Endometrial microvascular endothelial cells (primary cell): ENCODE measurements around the gene ANKLE1. TPM values are rescaled to one million over a fixed set of nuclear protein-coding genes. Genes with fewer than 3 reads are reported as not detected.

Experiments
- in situ Hi-C: cut with HindIII; loops from 2 replicates; pipeline ENCODE4 v1.10.0; 2017; ENCODE audit warnings: low sequenced_read_pairs, low pct_unique_long_range_greater_than_20kb; ENCODE audit errors: inconsistent ontology term
- total RNA-seq: library from RNA; depleted of rRNA; stranded (reverse); fragments of >200 nt; gene quantifications from one replicate; pipeline ENCODE4 v1.2.3, GENCODE V29; 2015; ENCODE audit errors: inconsistent ontology term

ANKLE1 gene
- total RNA-seq, 1 donor from 2014 or later = 1.0 TPM

DNA sequence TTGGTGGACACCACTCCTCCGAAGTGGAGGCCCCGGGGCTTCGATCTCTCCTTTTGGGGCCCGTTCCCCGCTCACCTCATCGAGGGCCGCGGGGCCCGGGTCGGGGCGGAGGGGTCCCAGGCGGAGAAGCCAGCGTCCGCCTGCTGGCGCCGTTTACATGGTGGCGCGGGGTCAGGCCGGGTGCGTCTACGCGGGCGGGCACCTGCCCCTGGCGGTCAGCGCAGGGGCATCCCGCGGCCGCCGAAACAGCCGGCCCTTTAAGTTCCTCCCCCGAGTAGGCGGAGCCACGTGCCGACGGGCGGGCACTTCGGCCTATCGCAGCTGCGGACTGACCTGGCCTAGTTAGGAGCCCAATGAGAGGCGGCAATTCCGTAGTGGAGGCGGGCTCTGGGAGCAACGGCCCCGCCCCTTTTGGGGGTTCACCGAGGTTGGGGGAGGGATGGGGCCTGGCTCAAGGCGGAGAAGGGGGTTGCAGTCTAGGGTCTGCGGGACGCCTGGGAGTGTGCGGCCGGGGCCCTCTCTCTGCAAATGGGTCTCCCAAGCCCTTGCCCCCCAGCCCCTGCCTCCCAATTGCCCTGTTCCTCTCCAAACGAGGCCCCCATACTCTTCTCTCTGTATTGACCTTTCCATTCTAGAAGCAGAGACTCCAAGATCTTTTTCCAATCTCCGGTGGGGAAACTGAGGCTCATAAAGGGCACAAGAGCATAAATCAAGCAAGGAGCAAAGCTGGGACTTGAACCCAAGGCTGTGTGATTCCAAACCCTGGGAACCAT, 21.7 kb downstream of the ANKLE1 start, which contains the start of gene ABHD8:
Gene ABHD8 (minus strand): TSS at position 259 of the 773 bp plus-strand sequence. CDS start 1,809 bp downstream, outside the sequence.
- in situ Hi-C loops = no loop called here

DNA sequence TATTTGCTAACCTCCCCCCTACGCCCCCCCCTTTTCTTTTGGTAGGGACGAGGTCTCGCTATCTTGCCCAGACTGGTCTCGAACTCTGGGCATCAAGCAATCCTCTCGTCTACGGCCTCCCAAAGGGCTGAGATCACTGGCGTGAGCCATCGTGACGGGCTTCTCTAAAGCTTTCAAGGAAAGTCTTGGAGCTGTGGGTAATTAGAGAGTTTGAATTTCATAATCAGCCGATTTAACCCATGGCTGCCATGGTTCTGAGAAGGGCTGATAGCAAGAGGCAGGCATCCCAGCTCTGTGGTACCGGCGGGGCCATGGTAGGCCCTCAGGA, 22.2 kb downstream of the ANKLE1 start:
- in situ Hi-C loops = no loop called here

DNA sequence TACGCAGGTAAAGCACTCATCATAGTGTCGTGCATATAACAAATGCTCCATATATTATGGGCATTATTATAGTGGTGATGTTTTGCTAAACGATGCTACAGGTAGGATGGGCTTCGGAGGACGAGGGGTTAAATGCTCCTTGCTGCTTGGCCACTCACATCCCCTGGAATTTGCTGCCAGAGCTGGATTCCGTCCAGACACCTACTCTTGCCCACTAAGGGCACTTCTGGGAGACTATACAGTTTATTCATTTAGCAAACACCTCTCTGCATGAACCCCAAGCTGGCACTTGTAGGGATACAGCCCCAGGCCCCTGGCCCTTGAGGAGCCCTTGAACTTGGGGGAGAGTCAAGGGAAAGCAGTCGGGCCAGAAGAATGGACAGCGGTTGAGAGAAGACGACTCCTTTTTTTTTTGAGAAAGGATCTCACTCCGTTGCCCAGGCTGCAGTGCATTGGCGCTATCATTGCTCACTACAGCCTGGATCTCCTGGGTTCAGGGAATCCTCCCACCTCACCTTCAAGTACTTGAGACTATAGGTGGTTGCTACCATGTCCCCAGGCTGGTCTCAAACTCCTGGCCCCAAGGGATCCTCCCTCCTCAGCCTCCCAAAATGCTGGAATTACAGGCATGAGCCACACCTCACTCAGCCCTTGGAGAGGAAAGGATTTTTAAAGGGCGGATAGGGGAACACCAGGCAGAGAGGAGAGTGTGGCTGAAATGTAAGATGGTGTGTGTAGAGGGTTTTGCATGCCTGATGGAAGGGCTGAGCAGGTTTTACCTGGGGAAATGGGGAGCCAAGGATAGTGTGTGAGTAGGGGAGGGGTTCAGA, 22.9 kb downstream of the ANKLE1 start:
- in situ Hi-C loops = no loop called here

DNA sequence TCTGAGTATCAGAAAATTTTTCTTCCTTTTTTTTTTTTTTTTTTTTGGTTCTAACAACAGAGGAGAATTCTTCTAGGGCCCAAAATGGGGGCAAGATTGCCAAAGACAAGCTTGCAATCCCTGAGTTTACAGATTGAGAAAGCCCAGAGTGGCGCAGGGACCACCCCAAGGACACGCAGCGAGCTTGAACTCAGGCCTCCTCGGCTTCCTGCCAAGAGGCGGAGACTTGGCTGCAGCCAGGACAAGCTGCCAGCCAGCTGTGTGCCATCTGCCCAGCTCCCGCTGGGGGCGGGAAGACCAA, 23.5 kb downstream of the ANKLE1 start:
- in situ Hi-C loops = no loop called here

DNA sequence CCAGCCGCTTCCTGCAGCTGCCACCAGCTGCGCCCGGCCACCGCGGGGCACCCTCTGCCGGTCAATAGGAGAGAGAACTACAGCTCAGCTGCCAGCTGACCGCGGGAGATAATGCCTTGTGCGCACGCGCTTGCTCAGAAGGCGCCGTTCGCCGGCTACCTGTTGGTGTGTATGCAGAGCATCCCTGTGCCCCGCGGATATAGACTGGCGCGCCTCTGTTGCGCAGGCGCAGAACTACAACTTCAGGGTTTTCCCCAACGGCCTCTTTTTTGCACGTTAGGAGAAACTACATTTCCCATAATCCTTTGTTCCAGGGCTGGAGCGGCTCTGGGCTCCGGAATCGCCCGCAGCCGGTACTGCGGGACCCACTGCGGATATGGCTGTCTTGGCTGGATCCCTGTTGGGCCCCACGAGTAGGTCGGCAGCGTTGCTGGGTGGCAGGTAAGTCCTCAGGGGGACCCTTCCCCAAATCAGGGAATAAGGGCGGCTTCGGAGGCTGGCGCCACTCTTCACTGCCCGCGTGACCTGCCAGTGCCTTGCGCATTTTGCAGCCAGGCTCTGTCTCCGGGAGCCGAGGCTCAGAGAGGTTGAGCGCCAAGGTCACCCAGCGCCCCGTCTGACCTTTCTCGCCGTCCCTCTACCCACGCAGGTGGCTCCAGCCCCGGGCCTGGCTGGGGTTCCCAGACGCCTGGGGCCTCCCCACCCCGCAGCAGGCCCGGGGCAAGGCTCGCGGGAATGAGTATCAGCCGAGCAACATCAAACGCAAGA, 24.0 kb downstream of the ANKLE1 start, which contains the start of gene MRPL34:
Gene MRPL34 (plus strand): TSS at position 356 of the 768 bp plus-strand sequence. CDS start 21 bp downstream, at position 377.
- in situ Hi-C loops = no loop called here

DNA sequence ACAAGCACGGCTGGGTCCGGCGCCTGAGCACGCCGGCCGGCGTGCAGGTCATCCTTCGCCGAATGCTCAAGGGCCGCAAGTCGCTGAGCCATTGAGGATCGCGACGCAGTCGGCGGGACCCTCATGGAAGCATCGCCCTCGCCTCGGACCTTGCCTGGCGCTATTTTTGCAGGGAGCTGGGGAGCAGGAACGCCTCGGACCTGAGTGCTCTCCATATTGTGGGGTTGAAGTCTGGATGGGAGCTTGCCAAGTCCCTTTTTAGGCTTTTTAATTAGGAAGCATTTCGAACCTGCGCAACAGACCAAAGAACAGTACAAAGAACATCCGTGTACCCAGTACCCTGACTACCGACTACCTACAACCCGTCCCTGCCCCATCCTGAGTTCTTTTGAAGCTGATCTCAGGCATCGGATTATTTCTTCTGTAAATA, 24.6 kb downstream of the ANKLE1 start:
- in situ Hi-C loops = no loop called here

DNA sequence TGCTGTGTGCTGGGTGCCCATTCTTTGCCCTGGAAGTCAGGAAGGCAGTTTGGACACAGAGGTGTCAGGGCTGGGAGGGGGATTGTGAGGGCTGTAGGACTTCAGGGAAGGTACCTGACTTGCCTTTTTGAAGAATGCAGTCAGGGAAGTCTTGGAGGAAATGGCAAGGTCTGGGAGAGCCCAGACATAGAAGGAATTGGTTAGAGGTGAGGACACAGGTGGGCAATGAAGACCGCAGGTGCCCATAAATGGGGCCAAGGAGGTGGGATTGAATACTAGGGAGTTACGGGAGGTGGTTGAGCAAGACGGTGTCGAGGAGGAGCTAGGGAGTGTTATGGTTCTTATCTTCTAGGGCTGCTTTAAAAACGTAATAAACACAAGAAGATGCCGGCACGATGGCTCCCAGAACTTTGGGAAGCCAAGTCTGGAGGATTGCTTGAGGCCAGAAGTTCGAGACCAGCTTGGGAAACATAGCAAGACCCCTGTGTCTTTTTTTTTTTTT, 26.2 kb downstream of the ANKLE1 start:
- in situ Hi-C loops = no loop called here

DNA sequence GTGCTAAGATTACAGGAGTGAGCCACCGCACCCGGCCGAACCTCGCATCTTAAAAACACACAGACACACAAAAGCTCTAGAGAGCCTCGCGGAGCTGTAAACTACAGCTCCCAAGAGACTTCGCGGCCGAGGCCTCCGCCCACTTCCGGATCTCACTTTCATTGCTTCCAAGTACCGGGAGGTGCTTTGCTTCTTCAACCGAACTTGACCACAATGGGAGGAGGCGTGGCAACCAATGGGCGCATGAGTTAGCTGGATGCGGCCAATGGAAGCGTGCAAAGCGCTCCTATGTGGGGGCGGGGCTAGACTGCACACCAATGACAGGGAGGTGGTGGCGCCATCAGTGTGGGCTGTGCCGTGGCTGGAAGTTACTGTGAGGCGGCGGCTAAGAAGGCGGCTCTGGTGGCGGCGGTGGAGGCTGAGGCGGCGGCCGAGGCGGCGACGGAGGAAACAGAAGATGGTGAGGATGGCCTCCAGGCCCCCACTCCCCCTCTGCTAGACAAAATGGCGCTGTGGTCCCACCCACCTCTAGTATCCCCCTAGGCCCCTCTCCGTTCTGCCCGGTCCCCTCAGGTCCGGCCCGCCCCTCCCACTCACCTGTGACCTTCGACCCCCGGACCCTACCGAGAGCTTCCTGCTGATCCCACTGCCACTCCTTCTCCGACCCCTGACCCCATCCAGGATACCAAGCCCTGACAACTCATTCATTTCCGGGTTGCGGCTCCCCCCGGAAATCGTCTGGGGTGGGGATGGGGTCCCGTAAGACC, 27.7 kb downstream of the ANKLE1 start, which contains the start of gene DDA1:
Gene DDA1 (plus strand): TSS at position 366 of the 767 bp plus-strand sequence. CDS start 92 bp downstream, at position 458.
- in situ Hi-C loops = no loop called here

DNA sequence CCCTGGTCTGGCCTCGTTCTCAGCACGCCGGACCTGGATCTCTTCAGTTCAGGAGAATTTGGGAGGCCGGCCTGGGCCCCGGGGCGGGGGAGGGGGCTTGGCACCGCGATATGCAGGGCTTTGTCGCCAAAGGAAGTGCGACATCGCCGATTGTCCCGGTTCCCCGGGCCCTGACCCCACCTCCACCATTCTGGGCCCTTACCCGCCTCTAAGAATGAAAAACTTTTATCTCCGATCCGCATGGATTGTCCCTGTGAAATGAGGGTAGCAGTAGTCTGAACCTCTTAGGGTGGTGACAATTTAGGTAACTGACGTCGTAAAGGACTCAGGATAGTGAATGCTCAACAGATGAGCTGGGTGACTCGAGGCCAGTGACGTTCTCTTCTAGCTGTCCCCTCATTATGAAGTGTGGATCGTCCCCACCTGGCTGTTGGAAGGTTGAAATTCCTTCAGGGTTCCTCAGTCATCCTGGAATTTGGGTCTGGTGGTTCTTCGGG, 28.3 kb downstream of the ANKLE1 start:
- in situ Hi-C loops = no loop called here

DNA sequence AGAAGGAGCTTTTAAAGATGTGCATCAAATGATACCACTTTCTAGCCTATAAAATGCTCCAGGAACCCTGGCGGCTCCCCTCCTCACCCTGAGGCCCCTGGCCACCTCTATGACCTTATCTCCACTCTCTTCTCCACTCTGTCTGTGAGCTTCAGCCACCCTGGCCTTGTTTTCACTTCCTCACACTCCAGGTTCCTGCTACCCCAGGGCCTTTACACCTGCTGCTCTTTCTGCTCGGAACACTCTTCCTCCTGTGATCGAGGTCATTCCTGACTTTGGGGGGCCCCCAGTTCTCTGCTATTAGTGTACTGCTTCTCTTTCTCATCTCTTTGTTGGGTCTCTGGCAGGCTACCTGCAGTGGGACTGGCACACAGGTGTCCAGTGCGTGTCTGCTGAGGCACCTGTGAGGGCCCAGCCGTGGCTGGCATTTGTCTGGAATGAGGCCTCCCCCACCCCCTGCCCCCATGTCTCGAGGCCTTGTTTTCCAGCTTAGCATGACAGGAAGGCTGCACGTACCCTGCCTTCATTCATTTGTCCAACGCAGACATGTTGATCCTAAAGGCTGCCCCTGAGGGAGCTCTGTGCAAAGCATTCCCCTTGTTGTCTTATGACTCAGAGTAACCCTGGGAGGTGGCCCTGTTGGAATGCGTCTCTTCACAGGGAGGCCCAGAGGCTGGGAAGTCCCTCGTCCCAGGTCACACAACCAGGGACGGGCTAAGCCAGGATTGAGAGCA, 29.9 kb downstream of the ANKLE1 start:
- in situ Hi-C loops = no loop called here

DNA sequence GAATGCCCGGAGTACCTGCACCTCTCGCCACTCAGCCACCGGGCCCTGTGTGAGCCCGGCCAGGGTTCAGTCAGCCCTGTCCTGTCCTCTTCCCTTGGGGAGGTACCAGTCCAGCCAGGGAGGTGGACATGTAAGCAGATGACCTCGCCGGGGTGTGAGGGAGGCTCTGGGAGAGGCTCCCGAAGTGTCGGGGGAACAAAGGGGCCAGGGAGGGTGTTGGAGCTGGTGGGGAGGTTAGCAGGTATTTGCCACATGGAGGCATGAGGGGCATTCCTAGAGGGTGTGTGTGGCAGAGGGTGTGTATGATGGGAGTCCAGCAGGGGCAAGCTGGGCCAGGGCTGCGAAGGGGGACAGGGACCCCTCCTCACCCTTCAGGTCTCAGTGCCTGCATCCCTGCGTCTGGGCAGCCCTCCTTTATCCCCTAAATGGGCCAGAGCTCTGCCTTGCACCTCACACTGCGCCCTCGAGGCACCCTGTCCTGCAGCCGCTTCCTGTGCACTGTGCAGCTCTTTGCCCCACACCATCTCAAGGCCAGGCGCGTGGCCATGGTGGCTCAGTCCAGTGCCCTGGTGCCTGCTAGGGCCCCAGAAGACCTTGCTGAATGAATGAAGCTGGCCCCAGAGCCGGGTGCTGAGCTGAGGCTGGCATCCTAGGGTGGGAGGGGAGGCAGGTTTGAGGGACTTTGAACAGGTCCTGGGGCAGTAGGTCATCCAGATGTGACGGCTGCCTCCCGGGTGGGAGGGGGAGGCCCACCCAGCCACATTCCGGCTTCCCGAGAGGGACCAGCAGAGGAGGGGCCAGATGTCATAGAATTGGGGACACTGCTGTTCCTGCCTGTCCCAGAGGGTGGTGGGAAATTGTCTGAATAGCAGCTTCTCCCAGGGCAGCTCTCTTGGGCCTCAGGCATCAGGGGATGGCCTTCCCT, 30.8 kb downstream of the ANKLE1 start:
- in situ Hi-C loops = no loop called here

DNA sequence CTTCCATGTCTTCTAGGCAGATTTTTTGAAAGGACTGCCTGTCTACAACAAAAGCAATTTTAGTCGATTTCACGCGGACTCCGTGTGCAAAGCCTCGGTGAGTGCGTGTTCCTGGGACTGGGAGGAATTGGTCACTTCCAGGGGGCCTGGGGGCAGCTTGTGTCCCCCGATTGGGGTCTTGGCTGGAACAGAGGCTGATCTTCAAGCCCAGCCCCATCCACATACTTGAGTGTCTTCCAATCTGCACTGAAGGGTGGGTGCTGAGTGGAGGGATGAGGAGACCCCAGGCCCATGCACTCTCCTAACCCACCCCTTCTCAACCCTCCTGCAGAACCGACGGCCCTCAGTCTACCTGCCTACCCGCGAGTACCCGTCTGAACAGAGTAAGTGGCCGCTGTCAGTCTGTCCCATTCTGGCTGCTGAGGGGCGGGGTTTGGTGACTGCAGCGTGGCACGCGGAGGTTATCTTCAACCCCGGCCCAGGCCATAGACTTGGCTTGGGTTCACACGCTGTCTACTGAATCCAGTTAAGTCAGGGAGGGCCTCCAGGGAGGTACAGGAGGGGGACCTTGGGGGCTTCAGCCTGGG, 32.4 kb downstream of the ANKLE1 start:
- in situ Hi-C loops = no loop called here

DNA sequence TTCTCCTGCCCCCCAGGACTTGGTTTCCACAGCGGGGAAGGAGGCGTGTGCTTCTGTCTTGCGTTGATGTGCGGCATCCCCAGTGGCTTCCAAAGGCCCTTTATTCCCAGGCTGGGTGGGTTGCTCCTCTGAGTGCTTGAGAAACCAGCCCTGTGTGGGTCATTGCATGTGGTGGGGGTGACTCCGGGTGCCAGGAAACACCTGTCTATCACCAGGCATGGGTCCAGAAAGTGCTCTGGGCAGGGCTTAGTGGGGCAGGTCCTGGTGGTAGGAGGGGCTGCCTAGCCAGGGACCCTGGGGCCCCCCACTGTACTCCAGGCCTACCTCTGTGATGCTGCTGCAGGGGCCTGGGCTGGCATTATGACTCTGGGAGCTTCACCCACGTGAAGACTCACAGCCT, 37.3 kb downstream of the ANKLE1 start:
- in situ Hi-C loops = no loop called here

DNA sequence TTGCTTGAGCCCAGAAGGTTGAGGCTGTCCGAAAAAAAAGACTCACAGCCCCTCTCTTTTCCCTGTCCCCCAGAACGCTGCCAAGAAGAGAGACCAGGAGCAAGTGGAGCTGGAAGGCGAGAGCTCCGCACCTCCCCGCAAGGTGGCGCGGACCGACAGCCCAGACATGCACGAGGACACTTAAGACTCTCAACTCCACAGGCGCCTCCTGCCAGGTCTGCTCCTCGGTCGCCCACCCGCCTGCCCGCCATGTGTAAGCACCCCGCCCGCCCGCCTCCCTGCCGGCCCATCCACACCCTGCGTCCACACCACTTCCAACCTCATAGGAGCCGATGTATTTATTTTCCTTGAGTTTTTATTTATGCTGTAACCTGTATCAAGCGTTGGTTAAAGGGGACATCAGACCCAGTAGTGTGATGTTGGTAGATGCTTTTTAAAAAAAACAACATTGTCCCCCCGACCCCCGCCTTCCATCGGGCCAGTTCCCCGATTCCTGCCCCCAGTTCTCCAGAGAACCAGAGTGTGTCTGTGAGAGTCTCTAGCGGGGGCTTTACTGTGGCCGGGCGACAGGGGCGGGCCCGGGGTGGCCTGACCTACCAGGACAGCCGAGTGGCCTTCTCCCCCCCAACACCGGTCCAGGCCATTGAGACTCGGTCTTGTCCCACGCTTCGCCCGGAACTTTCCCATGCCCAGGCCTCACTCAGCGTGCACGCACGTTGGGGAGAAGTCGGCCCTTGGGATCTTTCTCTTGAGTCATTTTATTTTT, 38.0 kb downstream of the ANKLE1 start:
- in situ Hi-C loops = no loop called here

DNA sequence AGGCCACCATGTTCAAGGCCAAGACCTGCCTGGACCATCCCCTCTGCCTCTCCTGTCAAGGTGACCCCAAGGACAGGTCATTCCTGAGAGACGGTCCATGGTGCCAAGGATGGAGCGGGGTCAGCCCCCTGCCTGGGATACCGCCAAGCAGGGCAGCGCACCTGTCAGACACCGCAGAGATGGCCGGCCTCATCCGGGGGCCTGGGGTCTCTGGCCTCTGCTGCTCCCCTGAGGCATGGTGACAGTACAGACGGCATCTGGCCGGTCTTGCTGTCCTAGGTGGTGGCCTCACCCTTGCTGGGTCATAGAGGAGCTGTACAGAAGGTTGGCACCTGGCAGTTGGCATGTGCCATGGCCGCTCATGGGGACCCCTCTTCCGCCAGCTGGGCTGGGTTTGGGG, 38.7 kb downstream of the ANKLE1 start:
- in situ Hi-C loops = no loop called here
